ENCODE results near the gene BMERB1.

Gene BMERB1

GRCh38 chr16:15517743-15518377 lies 83.5 kb downstream of the BMERB1 start:
- Histone ChIP-seq H3K14ac (ENCODE audit: low read length) (peak overlapping the region; percentile 73), H3K9ac (ENCODE audit: low read depth, low read length, poor library complexity) (peak overlapping the region; percentile 82), H3K4me2 (ENCODE audit: insufficient read depth, low read length, poor library complexity, severe bottlenecking) (no peak overlapping the region), H2BK15ac (ENCODE audit: low read length) (no peak overlapping the region), H2AFZ (ENCODE audit: low read length) (no peak overlapping the region), H3K18ac (ENCODE audit: low read length) (no peak overlapping the region), H3K36me3 (replicated peaks in 1 of 2; ENCODE audit: control insufficient read depth in 2 of 2, insufficient read depth in 2 of 2, low read length in 2 of 2) (peaks cover 2 to 4% of the 10 kb centered on the region in 2 donors), H2AK5ac (ENCODE audit: low read depth, low read length) (no peak overlapping the region), H4K91ac (ENCODE audit: low read depth, low read length, poor library complexity) (peak overlapping the region; percentile 58), H3K27ac (replicated peaks; ENCODE audit: low read length) (peak overlapping the region; percentile 36), H3K23ac (ENCODE audit: low read depth, low read length, poor library complexity) (peak overlapping the region; percentile 4), H3K4me3 (ENCODE audit: low read length in 2 of 2) (peak overlapping the region in 1 of 2 donors; percentile 46), H2BK120ac (ENCODE audit: low read depth, low read length) (no peak overlapping the region), H3K4ac (ENCODE audit: low read length) (no peak overlapping the region), H2BK12ac (ENCODE audit: low read length) (no peak overlapping the region), H3K4me1 (ENCODE audit: control insufficient read depth in 2 of 2, insufficient read depth in 1 of 2, low read depth in 1 of 2, low read length in 2 of 2) (peaks cover 0 to 2% of the 10 kb centered on the region in 2 donors), H3K9me3 (replicated peaks in 1 of 2; ENCODE audit: control insufficient read depth in 2 of 2, insufficient read depth in 1 of 2, low read depth in 1 of 2, low read length in 2 of 2) (peaks cover 0 to 2% of the 10 kb centered on the region in 2 donors), H2BK5ac (ENCODE audit: low read length) (no peak overlapping the region), H3K27me3 (ENCODE audit: control insufficient read depth in 3 of 3, insufficient read depth in 3 of 3, low read depth in 1 of 3, low read length in 3 of 3) (peaks cover 0 to 2% (median 0%) of the 10 kb centered on the region in 3 experiments), H4K8ac (ENCODE audit: low read depth, low read length) (peak overlapping the region; percentile 84), H3K79me1 (ENCODE audit: low read depth, low read length) (peaks cover 3% of the 10 kb centered on the region)
- 100% methylated on average over 2 of the region's 3 CpGs; no CpG with 5 or more reads in 1 of the 2 donors for WGBS, 2 donors (ENCODE audit: extremely low coverage in 2 of 2, insufficient read length in 2 of 2, insufficient replicate concordance in 1 of 2)
- DNase-seq (ENCODE audit: low spot score), result no peak

GRCh38 chr16:15518381-15519351 lies 84.3 kb downstream of the BMERB1 start:
- H4K91ac ChIP-seq (ENCODE audit: low read depth, low read length, poor library complexity), result no peak overlapping the region
- H3K14ac ChIP-seq (ENCODE audit: low read length), result no peak overlapping the region
- H2BK120ac ChIP-seq (ENCODE audit: low read depth, low read length), result no peak overlapping the region
- H2AFZ ChIP-seq (ENCODE audit: low read length), result no peak overlapping the region
- H3K4me3 ChIP-seq (ENCODE audit: low read length in 2 of 2), result no peak overlapping the region
- H4K8ac ChIP-seq (ENCODE audit: low read depth, low read length), result no peak overlapping the region
- H3K79me1 ChIP-seq (ENCODE audit: low read depth, low read length), result peaks cover 3% of the 10 kb centered on the region
- H2BK15ac ChIP-seq (ENCODE audit: low read length), result no peak overlapping the region
- H2BK5ac ChIP-seq (ENCODE audit: low read length), result no peak overlapping the region
- peaks cover 2 to 4% of the 10 kb centered on the region in 2 donors for H3K36me3 ChIP-seq (replicated peaks in 1 of 2; ENCODE audit: control insufficient read depth in 2 of 2, insufficient read depth in 2 of 2, low read length in 2 of 2)
- no peak overlapping the region for H3K27ac ChIP-seq (replicated peaks; ENCODE audit: low read length)
- H3K4ac ChIP-seq (ENCODE audit: low read length), result no peak overlapping the region
- peaks cover 0 to 2% of the 10 kb centered on the region in 2 donors for H3K9me3 ChIP-seq (replicated peaks in 1 of 2; ENCODE audit: control insufficient read depth in 2 of 2, insufficient read depth in 1 of 2, low read depth in 1 of 2, low read length in 2 of 2)
- no peak overlapping the region for H3K4me2 ChIP-seq (ENCODE audit: insufficient read depth, low read length, poor library complexity, severe bottlenecking)
- DNase-seq (ENCODE audit: low spot score), result no peak
- no peak overlapping the region for H3K18ac ChIP-seq (ENCODE audit: low read length)
- no peak overlapping the region for H3K23ac ChIP-seq (ENCODE audit: low read depth, low read length, poor library complexity)
- peaks cover 0 to 2% of the 10 kb centered on the region in 2 donors for H3K4me1 ChIP-seq (ENCODE audit: control insufficient read depth in 2 of 2, insufficient read depth in 1 of 2, low read depth in 1 of 2, low read length in 2 of 2)
- no peak overlapping the region for H2AK5ac ChIP-seq (ENCODE audit: low read depth, low read length)
- H3K9ac ChIP-seq (ENCODE audit: low read depth, low read length, poor library complexity), result no peak overlapping the region
- no peak overlapping the region for H2BK12ac ChIP-seq (ENCODE audit: low read length)
- WGBS, 2 donors (ENCODE audit: extremely low coverage in 2 of 2, insufficient read length in 2 of 2, insufficient replicate concordance in 1 of 2), result no CpG with 5 or more reads among the region's 12 CpGs
- peaks cover 0 to 2% (median 0%) of the 10 kb centered on the region in 3 experiments for H3K27me3 ChIP-seq (ENCODE audit: control insufficient read depth in 3 of 3, insufficient read depth in 3 of 3, low read depth in 1 of 3, low read length in 3 of 3)

DNA sequence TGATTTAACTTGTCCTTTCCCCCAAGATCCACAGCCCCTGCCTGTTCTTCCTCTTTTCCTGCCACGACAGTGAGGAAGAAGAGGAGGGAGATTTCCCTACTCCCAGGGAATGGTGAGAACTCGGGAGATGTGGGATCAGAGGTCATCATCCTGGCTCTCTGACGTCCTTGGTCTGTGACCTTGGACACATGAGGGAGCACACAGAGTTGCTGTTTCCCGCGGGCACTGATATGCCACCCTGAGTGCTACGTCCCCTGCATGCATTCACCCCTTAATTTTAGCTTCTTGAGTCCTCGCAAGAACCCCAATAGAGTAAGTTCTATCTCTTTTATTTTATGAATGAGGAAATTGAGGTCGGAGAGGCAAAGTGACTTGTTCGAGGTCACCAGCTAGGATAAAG lies 85.4 kb downstream of the BMERB1 start:
- Histone ChIP-seq H2BK15ac (ENCODE audit: low read length) (no peak overlapping the region), H3K9ac (ENCODE audit: low read depth, low read length, poor library complexity) (no peak overlapping the region), H3K4ac (ENCODE audit: low read length) (no peak overlapping the region), H3K4me3 (ENCODE audit: low read length in 2 of 2) (no peak overlapping the region), H3K14ac (ENCODE audit: low read length) (no peak overlapping the region), H3K79me1 (ENCODE audit: low read depth, low read length) (peaks cover 3% of the 10 kb centered on the region), H2BK12ac (ENCODE audit: low read length) (no peak overlapping the region), H2BK120ac (ENCODE audit: low read depth, low read length) (no peak overlapping the region), H2AK5ac (ENCODE audit: low read depth, low read length) (no peak overlapping the region), H3K9me3 (replicated peaks in 1 of 2; ENCODE audit: control insufficient read depth in 2 of 2, insufficient read depth in 1 of 2, low read depth in 1 of 2, low read length in 2 of 2) (peaks cover 0 to 2% of the 10 kb centered on the region in 2 donors), H3K36me3 (replicated peaks in 1 of 2; ENCODE audit: control insufficient read depth in 2 of 2, insufficient read depth in 2 of 2, low read length in 2 of 2) (peaks cover 2 to 4% of the 10 kb centered on the region in 2 donors), H2AFZ (ENCODE audit: low read length) (no peak overlapping the region), H4K8ac (ENCODE audit: low read depth, low read length) (no peak overlapping the region), H3K27me3 (ENCODE audit: control insufficient read depth in 3 of 3, insufficient read depth in 3 of 3, low read depth in 1 of 3, low read length in 3 of 3) (peaks cover 0 to 2% (median 0%) of the 10 kb centered on the region in 3 experiments), H3K23ac (ENCODE audit: low read depth, low read length, poor library complexity) (no peak overlapping the region), H3K18ac (ENCODE audit: low read length) (no peak overlapping the region), H4K91ac (ENCODE audit: low read depth, low read length, poor library complexity) (no peak overlapping the region), H3K4me1 (ENCODE audit: control insufficient read depth in 2 of 2, insufficient read depth in 1 of 2, low read depth in 1 of 2, low read length in 2 of 2) (peaks cover 0 to 2% of the 10 kb centered on the region in 2 donors), H3K4me2 (ENCODE audit: insufficient read depth, low read length, poor library complexity, severe bottlenecking) (no peak overlapping the region), H3K27ac (replicated peaks; ENCODE audit: low read length) (no peak overlapping the region), H2BK5ac (ENCODE audit: low read length) (no peak overlapping the region)
- DNase-seq (ENCODE audit: low spot score), result no peak
- WGBS, 2 donors (ENCODE audit: extremely low coverage in 2 of 2, insufficient read length in 2 of 2, insufficient replicate concordance in 1 of 2), result no CpG with 5 or more reads among the region's 9 CpGs

- no peak overlapping the region for H3K4me3 ChIP-seq (ENCODE audit: low read length in 2 of 2)
- H2BK5ac ChIP-seq (ENCODE audit: low read length), result no peak overlapping the region
- H3K9me3 ChIP-seq (replicated peaks in 1 of 2; ENCODE audit: control insufficient read depth in 2 of 2, insufficient read depth in 1 of 2, low read depth in 1 of 2, low read length in 2 of 2), result peaks cover 0 to 2% of the 10 kb centered on the region in 2 donors
- no peak overlapping the region for H3K4ac ChIP-seq (ENCODE audit: low read length)
- H3K23ac ChIP-seq (ENCODE audit: low read depth, low read length, poor library complexity), result no peak overlapping the region
- H3K14ac ChIP-seq (ENCODE audit: low read length), result no peak overlapping the region
- no peak overlapping the region for H3K27ac ChIP-seq (replicated peaks; ENCODE audit: low read length)
- H4K91ac ChIP-seq (ENCODE audit: low read depth, low read length, poor library complexity), result no peak overlapping the region
- no peak overlapping the region for H4K8ac ChIP-seq (ENCODE audit: low read depth, low read length)
- H2AK5ac ChIP-seq (ENCODE audit: low read depth, low read length), result no peak overlapping the region
- no peak for DNase-seq (ENCODE audit: low spot score)
- H2AFZ ChIP-seq (ENCODE audit: low read length), result no peak overlapping the region
- H3K18ac ChIP-seq (ENCODE audit: low read length), result no peak overlapping the region
- H3K36me3 ChIP-seq (replicated peaks in 1 of 2; ENCODE audit: control insufficient read depth in 2 of 2, insufficient read depth in 2 of 2, low read length in 2 of 2), result peaks cover 2 to 4% of the 10 kb centered on the region in 2 donors
- no peak overlapping the region for H3K4me2 ChIP-seq (ENCODE audit: insufficient read depth, low read length, poor library complexity, severe bottlenecking)
- H3K9ac ChIP-seq (ENCODE audit: low read depth, low read length, poor library complexity), result no peak overlapping the region
- H2BK12ac ChIP-seq (ENCODE audit: low read length), result no peak overlapping the region
- H3K27me3 ChIP-seq (ENCODE audit: control insufficient read depth in 3 of 3, insufficient read depth in 3 of 3, low read depth in 1 of 3, low read length in 3 of 3), result peaks cover 0 to 2% (median 0%) of the 10 kb centered on the region in 3 experiments
- peaks cover 3% of the 10 kb centered on the region for H3K79me1 ChIP-seq (ENCODE audit: low read depth, low read length)
- H3K4me1 ChIP-seq (ENCODE audit: control insufficient read depth in 2 of 2, insufficient read depth in 1 of 2, low read depth in 1 of 2, low read length in 2 of 2), result peaks cover 0 to 2% of the 10 kb centered on the region in 2 donors
- no peak overlapping the region for H2BK15ac ChIP-seq (ENCODE audit: low read length)
- no peak overlapping the region for H2BK120ac ChIP-seq (ENCODE audit: low read depth, low read length)
Measured at GRCh38 chr16:15521390-15521757, 87.0 kb downstream of the BMERB1 start.

All from neuronal stem cell (in vitro differentiated cells).